H1 (cell line): ENCODE results near the gene PIGZ. TPM values are rescaled to one million over a fixed set of nuclear protein-coding genes. Genes with fewer than 3 reads are reported as not detected.

ENCODE experiments used
- CHD1 ChIP-seq: IDR thresholded peaks from 2 replicates; pipeline ENCODE4 v1.6.1; 2012; ENCODE audit warnings: low read depth, low read length, improper control_type of control experiment
- GTF2F1 ChIP-seq: IDR thresholded peaks from 2 replicates; pipeline ENCODE4 v1.6.1; 2012; ENCODE audit warnings: low read depth, low read length, improper control_type of control experiment, borderline replicate concordance
- MAFK ChIP-seq: IDR thresholded peaks from 2 replicates; pipeline ENCODE4 v1.6.1; 2012; ENCODE audit warnings: low read depth, mild to moderate bottlenecking, improper control_type of control experiment, low read length
- SIRT6 ChIP-seq: IDR thresholded peaks from one replicate; pipeline ENCODE4 v1.7.1; 2012; ENCODE audit warnings: low read length, inconsistent platforms
- SP4 ChIP-seq: IDR thresholded peaks from 2 replicates; pipeline ENCODE4 v1.6.1; 2012; ENCODE audit warnings: low read length, inconsistent platforms
- polyA plus RNA-seq, 7 experiments: library from polyadenylated mRNA; depleted of rRNA in 3 of 7; stranded (reverse) in 5 of 7; unstranded in 2 of 7; fragments of >200 nt in 5 of 7; fragments of 200-250 nt in 2 of 7; gene quantifications; 1 replicate in 5 of 7; 2 replicates in 1 of 7; 4 replicates in 1 of 7; pipeline versions ENCODE4 v1.2.1 to v1.2.3, GENCODE V29; 2011 to 2013; ENCODE audit warnings: missing spikeins in 2 of 7, mixed read lengths in 2 of 7
- total RNA-seq: library from RNA; stranded (reverse); fragmentation: NEBNext Ultra II Directional; extraction: Animal tissue kit (Norgen Biotek cat#: 25700); gene quantifications from 2 replicates; pipeline ENCODE4 v1.2.1, GENCODE V29; 2021
- TF ChIP-seq, protein P1 (sequence below), 3 experiments: IDR thresholded peaks; 1 replicate in 2 of 3; 2 replicates in 1 of 3; pipeline versions ENCODE4 v1.5.1 to v1.6.1; 2011; ENCODE audit warnings: low read length in 3 of 3, mild to moderate bottlenecking in 3 of 3, inconsistent platforms in 2 of 3, low read depth in 1 of 3, moderate library complexity in 1 of 3; ENCODE audit not compliant: insufficient read depth in 1 of 3; ENCODE audit errors: control extremely low read depth in 1 of 3

Gene PIGZ
- total and polyA plus RNA-seq, 2 of the 8 experiments (the other 6 are each of a cell fraction or from before 2014, with no cell fraction given), result 0.32 TPM; not detected in 1

DNA sequence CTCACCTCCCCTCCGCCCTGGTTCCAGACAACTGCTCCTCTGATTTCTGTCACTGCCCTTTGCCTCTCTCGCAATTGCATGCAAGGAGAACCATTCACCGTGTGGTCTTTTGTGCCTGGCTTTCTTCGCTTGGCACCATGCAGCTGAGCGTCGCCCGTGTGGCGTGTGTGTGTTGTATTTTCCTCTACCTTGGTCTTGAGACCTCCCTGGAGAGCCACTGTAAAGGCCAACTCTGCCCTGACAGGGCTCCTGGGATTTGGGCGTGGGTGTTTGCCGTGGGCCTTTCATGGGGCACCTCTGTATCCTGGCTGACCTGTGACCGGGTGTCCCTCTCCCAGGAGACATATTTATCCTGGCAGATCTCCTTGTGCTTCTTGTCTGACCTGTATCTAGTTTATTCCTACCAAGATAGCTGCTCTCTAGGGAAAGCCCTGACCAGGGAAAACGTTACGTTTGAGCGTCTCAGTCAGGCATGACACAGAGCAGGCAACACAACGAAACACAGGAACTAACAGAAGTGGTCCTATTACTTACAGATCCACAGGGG is 2.0 kb upstream of the PIGZ start (continued):
- TF ChIP-seq, protein P1, sequence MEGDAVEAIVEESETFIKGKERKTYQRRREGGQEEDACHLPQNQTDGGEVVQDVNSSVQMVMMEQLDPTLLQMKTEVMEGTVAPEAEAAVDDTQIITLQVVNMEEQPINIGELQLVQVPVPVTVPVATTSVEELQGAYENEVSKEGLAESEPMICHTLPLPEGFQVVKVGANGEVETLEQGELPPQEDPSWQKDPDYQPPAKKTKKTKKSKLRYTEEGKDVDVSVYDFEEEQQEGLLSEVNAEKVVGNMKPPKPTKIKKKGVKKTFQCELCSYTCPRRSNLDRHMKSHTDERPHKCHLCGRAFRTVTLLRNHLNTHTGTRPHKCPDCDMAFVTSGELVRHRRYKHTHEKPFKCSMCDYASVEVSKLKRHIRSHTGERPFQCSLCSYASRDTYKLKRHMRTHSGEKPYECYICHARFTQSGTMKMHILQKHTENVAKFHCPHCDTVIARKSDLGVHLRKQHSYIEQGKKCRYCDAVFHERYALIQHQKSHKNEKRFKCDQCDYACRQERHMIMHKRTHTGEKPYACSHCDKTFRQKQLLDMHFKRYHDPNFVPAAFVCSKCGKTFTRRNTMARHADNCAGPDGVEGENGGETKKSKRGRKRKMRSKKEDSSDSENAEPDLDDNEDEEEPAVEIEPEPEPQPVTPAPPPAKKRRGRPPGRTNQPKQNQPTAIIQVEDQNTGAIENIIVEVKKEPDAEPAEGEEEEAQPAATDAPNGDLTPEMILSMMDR (IDR thresholded peaks at IDR 0.05; ENCODE audit: control extremely low read depth in 1 of 3, insufficient read depth in 1 of 3, low read depth in 1 of 3, low read length in 3 of 3), result no peak
- no peak for TF ChIP-seq SIRT6
- no peak for TF ChIP-seq GTF2F1
- TF ChIP-seq SP4, result no peak
- no peak for TF ChIP-seq MAFK
- no peak for TF ChIP-seq CHD1
